Ovary (tissue), 9 donors: Measurements from ENCODE around the gene NAP1L1. TPM values are rescaled to one million over a fixed set of nuclear protein-coding genes. Genes with fewer than 3 reads are reported as not detected.

Source experiments
- DNase-seq, 5 donors: peaks; one replicate each; pipeline ENCODE4 v3.0.0-alpha.2; 2019 to 2020
- H3K27ac ChIP-seq, 2 donors: fragments of 200-600 bp; one replicate each; pipeline versions ENCODE4 v1.5.1 to v1.8.0; 2019 to 2022
- H3K27me3 ChIP-seq: fragments of 200-600 bp; one replicate; pipeline ENCODE4 v1.8.0; 2022
- H3K36me3 ChIP-seq: fragments of 200-600 bp; sonication (generic); one replicate; pipeline ENCODE4 v1.5.1; 2019
- H3K4me1 ChIP-seq: one replicate; pipeline ENCODE4 v1.8.1; 2013; ENCODE audit warnings: mild to moderate bottlenecking, moderate library complexity; ENCODE audit not compliant: insufficient read depth
- H3K4me3 ChIP-seq: fragments of 200-600 bp; sonication (generic); one replicate; pipeline ENCODE4 v1.5.1; 2017
- H3K9me3 ChIP-seq, 2 donors: fragments of 200-600 bp in 1 of 2; sonication (generic) in 1 of 2; one replicate each; pipeline versions ENCODE4 v1.5.1 to v1.8.1; 2013 to 2019; ENCODE audit warnings: mild to moderate bottlenecking in 1 of 2, moderate library complexity in 1 of 2
- EP300 ChIP-seq: sonication (generic); formaldehyde crosslinking; IDR thresholded peaks from one replicate; pipeline ENCODE4 v1.6.1; 2017; ENCODE audit warnings: antibody characterized with exemption
- POLR2A ChIP-seq: fragments of 450-650 bp; IDR thresholded peaks from one replicate; pipeline ENCODE4 v1.6.1; 2017; ENCODE audit warnings: antibody characterized with exemption, mild to moderate bottlenecking, moderate library complexity
- WGBS, 3 donors: extraction: QIAGEN DNeasy Blood & Tissue Kit in 1 of 3; methylation state at CpG; one replicate each; pipeline versions ENCODE4 v1.1.5 to v1.1.7; 2013 to 2017; 5-methylcytosine and 5-hydroxymethylcytosine counted together
- intact Hi-C, 4 donors: fragments of 100-400 bp; cut with DNase I; formaldehyde crosslinking; loops; one replicate each; pipeline versions ENCODE4 v1.11.0 to v1.15.1; 2022 to 2023
- polyA plus RNA-seq, 2 donors: library from polyadenylated mRNA; stranded (reverse); fragments of 200-250 nt in 1 of 2; fragments of 350-450 nt in 1 of 2; fragmentation: Illumina TruSeq in 1 of 2; extraction: RNeasy Lipid Tissue Mini Kit (QIAGEN cat#74804) in 1 of 2; gene quantifications; one replicate each; pipeline ENCODE4 v1.2.3, GENCODE V29; 2013 to 2014
- total RNA-seq, 7 donors: library from RNA; depleted of rRNA in 2 of 7; stranded (reverse); fragments of >200 nt in 2 of 7; fragmentation: NEBNext Ultra II Directional in 3 of 7; extraction: Animal tissue kit (Norgen Biotek cat#: 25700) in 3 of 7; gene quantifications; one replicate each; pipeline versions ENCODE4 v1.1.0 to v1.2.4, GENCODE V29; 2016 to 2023
- TF ChIP-seq, protein P1 (sequence below), 3 donors: fragments of 450-650 bp in 2 of 3; fragments of 200-600 bp in 1 of 3; IDR thresholded peaks; one replicate each; pipeline versions ENCODE4 v1.5.1 to v1.8.0; 2016 to 2022; ENCODE audit warnings: antibody characterized with exemption in 3 of 3, mild to moderate bottlenecking in 1 of 3
- donor health status: DM: no; HTN: no; CAD: no; lungs with moderate emphysema.
- donor health status: DM: no; HTN: no; CAD: no.
- donor health status: Bipolar disorder and iron deficiency.
- donor health status: DM: yes; HTN: yes; CAD: no.
- donor health status: DM: no; HTN: no; CAD: no.
- donor health status: DM: yes; HTN: yes; CAD: no.

The NAP1L1 gene
- total and polyA plus RNA-seq, 9 donors: 500 to 1,115 (median 750) TPM

DNA sequence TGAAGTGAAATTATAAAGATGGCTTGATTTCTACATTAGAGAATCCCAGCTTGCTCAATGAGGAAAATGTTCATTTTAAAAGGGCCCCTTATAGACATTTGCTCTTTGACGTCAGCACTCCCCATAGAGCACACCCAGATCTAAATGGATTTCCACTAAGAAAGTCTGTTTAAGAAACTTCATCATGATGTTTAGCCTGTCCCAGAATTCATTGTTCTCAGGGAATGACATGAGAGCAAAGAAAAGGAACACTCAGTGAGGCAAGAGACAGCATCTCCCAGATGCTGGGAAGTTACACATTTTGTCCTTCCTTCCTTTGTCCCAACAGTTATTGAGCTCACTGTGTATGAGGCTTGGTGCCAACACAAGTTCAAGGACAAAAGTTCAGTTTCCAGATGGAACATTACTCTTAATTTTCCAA lies 57.8 kb downstream of the NAP1L1 start:
- Histone ChIP-seq H3K4me1 (no peaks in the 10 kb centered on the region), H3K36me3 (no peaks in the 10 kb centered on the region), H3K27ac (no peak overlapping the region), H3K4me3 (no peak overlapping the region), H3K9me3 (no peaks in the 10 kb centered on the region), H3K27me3 (no peaks in the 10 kb centered on the region)
- WGBS, 3 donors: 45 to 56% (median 47%) methylated on average over 1 of the region's 1 CpG
- intact Hi-C loops: no loop called here
- DNase-seq: peak in 1 of 5 donors; percentile 52
- TF ChIP-seq POLR2A: no peak
- TF ChIP-seq EP300: no peak
- TF ChIP-seq, protein P1, sequence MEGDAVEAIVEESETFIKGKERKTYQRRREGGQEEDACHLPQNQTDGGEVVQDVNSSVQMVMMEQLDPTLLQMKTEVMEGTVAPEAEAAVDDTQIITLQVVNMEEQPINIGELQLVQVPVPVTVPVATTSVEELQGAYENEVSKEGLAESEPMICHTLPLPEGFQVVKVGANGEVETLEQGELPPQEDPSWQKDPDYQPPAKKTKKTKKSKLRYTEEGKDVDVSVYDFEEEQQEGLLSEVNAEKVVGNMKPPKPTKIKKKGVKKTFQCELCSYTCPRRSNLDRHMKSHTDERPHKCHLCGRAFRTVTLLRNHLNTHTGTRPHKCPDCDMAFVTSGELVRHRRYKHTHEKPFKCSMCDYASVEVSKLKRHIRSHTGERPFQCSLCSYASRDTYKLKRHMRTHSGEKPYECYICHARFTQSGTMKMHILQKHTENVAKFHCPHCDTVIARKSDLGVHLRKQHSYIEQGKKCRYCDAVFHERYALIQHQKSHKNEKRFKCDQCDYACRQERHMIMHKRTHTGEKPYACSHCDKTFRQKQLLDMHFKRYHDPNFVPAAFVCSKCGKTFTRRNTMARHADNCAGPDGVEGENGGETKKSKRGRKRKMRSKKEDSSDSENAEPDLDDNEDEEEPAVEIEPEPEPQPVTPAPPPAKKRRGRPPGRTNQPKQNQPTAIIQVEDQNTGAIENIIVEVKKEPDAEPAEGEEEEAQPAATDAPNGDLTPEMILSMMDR (IDR thresholded peaks at IDR 0.05): no peak

DNA sequence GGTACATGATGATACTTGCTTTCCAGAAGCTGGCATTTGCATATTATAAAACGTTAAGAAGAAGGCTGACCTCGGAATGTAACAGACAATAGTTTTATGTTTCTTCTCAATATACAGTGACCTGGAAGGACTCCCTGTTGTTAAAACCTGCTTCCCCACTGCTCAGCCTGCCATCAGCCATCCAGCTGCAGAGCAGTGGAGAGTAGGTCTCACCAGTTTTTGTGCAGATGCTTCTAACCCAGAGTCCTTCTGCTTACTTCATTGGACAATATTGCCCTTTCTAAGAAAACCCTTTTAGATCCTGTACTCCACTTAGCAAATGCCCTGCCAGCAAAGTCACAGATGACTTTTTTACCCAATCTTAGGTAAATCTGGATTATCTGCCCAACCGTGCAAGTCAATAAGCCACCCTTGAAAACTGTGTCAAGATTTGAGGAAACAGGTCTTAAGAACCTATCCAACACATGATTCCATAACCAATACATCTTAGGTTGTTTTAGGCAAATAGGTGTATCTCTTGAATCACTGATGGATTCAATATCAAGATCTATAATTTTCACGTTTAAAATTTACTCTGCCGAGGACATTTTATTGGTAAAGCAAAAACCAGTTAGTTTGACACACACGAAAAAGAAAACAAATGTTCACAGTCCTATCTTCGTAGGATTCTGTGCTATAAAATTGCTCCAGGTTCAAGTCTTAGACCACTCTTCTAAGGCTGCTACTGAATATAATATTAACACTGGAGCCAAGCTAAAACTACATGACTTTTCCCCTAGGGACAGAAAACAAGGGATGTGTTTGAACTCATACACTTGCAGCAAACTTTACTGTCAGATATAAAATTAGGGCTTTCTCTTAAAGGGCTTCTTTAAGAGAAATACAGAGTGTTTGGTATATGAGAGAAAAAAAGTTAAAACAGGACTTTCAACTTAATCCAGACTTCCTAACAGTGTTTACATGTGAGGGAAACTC lies 58.6 kb downstream of the NAP1L1 start:
- TF ChIP-seq POLR2A: no peak
- TF ChIP-seq EP300: no peak
- TF ChIP-seq, protein P1 (IDR thresholded peaks at IDR 0.05): no peak
- H3K36me3 ChIP-seq: no peaks in the 10 kb centered on the region
- no peaks in the 10 kb centered on the region for H3K27me3 ChIP-seq
- 58 to 75% (median 65%) methylated on average over 7 of the region's 7 CpGs for WGBS, 3 donors
- no peak overlapping the region for H3K4me3 ChIP-seq
- H3K27ac ChIP-seq: no peak overlapping the region
- H3K9me3 ChIP-seq: no peaks in the 10 kb centered on the region
- no peak for DNase-seq
- no peaks in the 10 kb centered on the region for H3K4me1 ChIP-seq
- intact Hi-C loops: no loop called here

GRCh38 chr12:76024942-76025600 lies 59.4 kb downstream of the NAP1L1 start:
- H3K27me3 ChIP-seq: no peaks in the 10 kb centered on the region
- H3K4me1 ChIP-seq: no peaks in the 10 kb centered on the region
- DNase-seq: no peak
- H3K27ac ChIP-seq: no peak overlapping the region
- 62 to 65% (median 63%) methylated on average over 3 of the region's 3 CpGs for WGBS, 3 donors
- no peak overlapping the region for H3K4me3 ChIP-seq
- no peaks in the 10 kb centered on the region for H3K9me3 ChIP-seq
- TF ChIP-seq, protein P1 (IDR thresholded peaks at IDR 0.05): no peak
- no peak for TF ChIP-seq EP300
- no peaks in the 10 kb centered on the region for H3K36me3 ChIP-seq
- intact Hi-C loops: no loop called here

DNA sequence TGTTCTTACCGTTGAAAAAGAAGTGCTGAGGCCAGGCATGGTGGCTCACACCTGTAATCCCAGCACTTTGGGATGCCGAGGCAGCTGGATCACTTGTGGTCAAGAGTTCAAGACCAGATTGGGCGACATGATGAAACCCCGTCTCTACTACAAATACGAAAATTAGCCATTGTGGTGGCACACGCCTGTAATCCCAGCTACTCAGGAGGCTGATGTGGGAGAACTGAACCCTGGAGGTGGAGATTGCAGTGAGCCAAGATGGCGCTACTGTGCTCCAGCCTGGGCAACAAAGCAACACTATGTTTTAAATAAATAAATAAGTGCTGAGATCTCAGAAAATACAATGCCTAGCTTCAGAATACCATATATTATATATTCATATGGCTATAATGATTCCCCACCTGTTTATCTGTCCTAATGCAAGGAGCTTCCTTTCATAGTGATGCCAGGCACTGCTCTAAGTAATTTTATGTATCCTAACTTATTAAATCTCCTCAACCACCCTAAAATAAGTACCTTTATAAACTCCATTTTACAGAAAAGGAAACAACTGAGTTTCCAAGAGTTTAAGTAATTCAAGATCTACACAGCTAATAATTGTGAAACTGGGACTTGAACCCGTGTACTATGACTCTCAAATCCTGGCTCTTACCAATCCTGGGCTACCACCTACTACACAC lies 60.2 kb downstream of the NAP1L1 start:
- 88 to 90% (median 90%) methylated on average over 8 of the region's 8 CpGs for WGBS, 3 donors
- no peak overlapping the region for H3K4me3 ChIP-seq

More for the DNA sequence above, 60.2 kb downstream of the NAP1L1 start:
- H3K36me3 ChIP-seq: no peaks in the 10 kb centered on the region
- no peaks in the 10 kb centered on the region for H3K4me1 ChIP-seq
- no peaks in the 10 kb centered on the region for H3K27me3 ChIP-seq
- TF ChIP-seq, protein P1 (IDR thresholded peaks at IDR 0.05): no peak
- TF ChIP-seq EP300 (no peak), POLR2A (no peak)
- H3K27ac ChIP-seq: no peak overlapping the region
- H3K9me3 ChIP-seq: no peaks in the 10 kb centered on the region
- intact Hi-C loops: no loop called here
- no peak for DNase-seq
